Measurements from ENCODE around the gene DEXI. TPM values are rescaled to one million over a fixed set of nuclear protein-coding genes. Genes with fewer than 3 reads are reported as not detected.

Gene DEXI
- total RNA-seq, 1 donor from 2014 or later, result 110 TPM

GRCh38 chr16:10936272-10936984 is 5.8 kb downstream of the DEXI start:
- intact Hi-C loops (cut with micrococcal nuclease), result no loop called here
- H3K4me3 ChIP-seq, result peak overlapping the region; percentile 93
- peaks cover 98% of the 10 kb centered on the region for H3K4me1 ChIP-seq
- TF ChIP-seq CTCF (IDR thresholded peaks at IDR 0.05; ENCODE audit: borderline replicate concordance), result no peak
- H3K36me3 ChIP-seq, result peaks cover 13% of the 10 kb centered on the region
- H3K27me3 ChIP-seq (ENCODE audit: low read depth), result no peaks in the 10 kb centered on the region
- peak overlapping the region; percentile 93 for H3K27ac ChIP-seq (replicated peaks)
- no peak for DNase-seq
- H3K9me3 ChIP-seq (replicated peaks), result no peaks in the 10 kb centered on the region

DNA sequence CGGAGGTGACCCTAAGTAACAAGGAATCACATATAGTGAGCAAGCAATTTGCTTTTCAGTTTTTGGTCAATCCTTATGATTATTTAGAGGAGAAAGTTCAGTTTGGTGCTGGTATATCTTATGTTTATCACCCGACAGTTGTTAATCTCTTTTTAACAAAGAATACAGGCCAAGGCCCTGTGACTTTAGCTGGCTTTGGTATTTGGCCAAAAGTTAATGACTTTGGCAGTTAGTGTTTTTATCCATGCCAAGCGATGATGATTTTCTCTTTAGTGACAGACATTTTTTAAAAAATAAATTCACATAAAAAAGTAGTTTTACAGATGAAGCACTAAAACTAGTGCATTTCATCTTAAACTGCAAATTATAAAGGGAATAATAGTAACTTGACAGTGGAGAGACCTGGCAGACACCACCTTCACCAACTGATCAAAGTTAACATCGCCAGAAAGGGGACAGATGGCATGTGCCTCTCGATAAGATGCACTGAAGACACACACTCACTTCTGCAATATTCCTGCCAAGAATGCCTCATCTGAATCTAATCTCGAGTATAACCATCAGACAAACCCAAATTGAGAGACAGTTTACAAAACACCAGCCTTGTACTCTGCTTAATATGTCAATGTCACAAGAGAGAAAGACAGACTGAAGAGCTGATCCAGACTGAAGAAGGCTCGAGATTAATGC is 6.9 kb downstream of the DEXI start:
- H3K27me3 ChIP-seq (ENCODE audit: low read depth), result no peaks in the 10 kb centered on the region
- H3K27ac ChIP-seq (replicated peaks), result peak overlapping the region; percentile 59
- peak overlapping the region; percentile 13 for H3K4me3 ChIP-seq
- no peaks in the 10 kb centered on the region for H3K9me3 ChIP-seq (replicated peaks)
- intact Hi-C loops (cut with micrococcal nuclease), result no loop called here
- no peak for TF ChIP-seq CTCF (IDR thresholded peaks at IDR 0.05; ENCODE audit: borderline replicate concordance)
- H3K36me3 ChIP-seq, result peaks cover 13% of the 10 kb centered on the region
- H3K4me1 ChIP-seq, result peaks cover 98% of the 10 kb centered on the region
- no peak for DNase-seq

GRCh38 chr16:10934325-10935107 is 7.8 kb downstream of the DEXI start:
- Histone ChIP-seq H3K27me3 (ENCODE audit: low read depth) (no peaks in the 10 kb centered on the region), H3K4me1 (peaks cover 98% of the 10 kb centered on the region), H3K4me3 (no peak overlapping the region), H3K36me3 (peaks cover 13% of the 10 kb centered on the region), H3K9me3 (replicated peaks) (no peaks in the 10 kb centered on the region), H3K27ac (replicated peaks) (peak overlapping the region; percentile 59)
- intact Hi-C loops (cut with micrococcal nuclease), result no loop called here
- no peak for DNase-seq
- no peak for TF ChIP-seq CTCF (IDR thresholded peaks at IDR 0.05; ENCODE audit: borderline replicate concordance)

DNA sequence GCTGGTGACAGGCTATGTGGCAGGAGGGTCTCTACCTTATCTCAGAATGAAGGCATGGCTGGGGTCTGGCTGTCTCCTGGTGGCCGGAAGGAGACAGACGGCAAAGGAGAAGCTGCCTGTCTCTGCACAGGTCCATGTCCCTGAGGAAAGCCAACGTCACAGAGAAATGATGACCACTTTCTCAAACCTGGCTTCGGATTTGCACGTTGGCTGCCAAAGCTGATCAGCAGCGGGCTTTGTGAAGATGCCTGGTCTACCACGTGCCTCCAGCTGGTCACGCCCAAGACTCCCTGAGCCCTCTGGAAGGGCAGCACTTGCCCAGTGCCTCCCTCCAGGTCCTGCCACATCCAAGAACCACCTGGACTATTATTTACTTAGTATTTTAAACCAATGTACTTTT is 8.4 kb downstream of the DEXI start:
- Histone ChIP-seq H3K36me3 (peaks cover 18% of the 10 kb centered on the region), H3K9me3 (replicated peaks) (no peaks in the 10 kb centered on the region), H3K27ac (replicated peaks) (peak overlapping the region; percentile 59), H3K27me3 (ENCODE audit: low read depth) (no peaks in the 10 kb centered on the region), H3K4me3 (no peak overlapping the region), H3K4me1 (peaks cover 98% of the 10 kb centered on the region)
- no peak for DNase-seq
- no peak for TF ChIP-seq CTCF (IDR thresholded peaks at IDR 0.05; ENCODE audit: borderline replicate concordance)
- intact Hi-C loops (cut with micrococcal nuclease), result no loop called here

GRCh38 chr16:10932959-10933710 is 9.1 kb downstream of the DEXI start:
- no peak for TF ChIP-seq CTCF (IDR thresholded peaks at IDR 0.05; ENCODE audit: borderline replicate concordance)
- intact Hi-C loops (cut with micrococcal nuclease), result no loop called here
- Histone ChIP-seq H3K9me3 (replicated peaks) (no peaks in the 10 kb centered on the region), H3K27ac (replicated peaks) (peak overlapping the region; percentile 59), H3K36me3 (peaks cover 26% of the 10 kb centered on the region), H3K4me3 (no peak overlapping the region), H3K27me3 (ENCODE audit: low read depth) (no peaks in the 10 kb centered on the region), H3K4me1 (peaks cover 90% of the 10 kb centered on the region)
- DNase-seq, result no peak

Data from left ventricle myocardium inferior (tissue), 1 donor.